HepG2 (cell line): ENCODE results near the gene PSD. TPM values are rescaled to one million over a fixed set of nuclear protein-coding genes. Genes with fewer than 3 reads are reported as not detected.

Experiments
- CC2D1A ChIP-seq: sonication (generic); formaldehyde crosslinking; IDR thresholded peaks from 2 replicates; pipeline ENCODE4 v1.8.1; 2023; ENCODE audit warnings: mild to moderate bottlenecking, missing genetic modification reagents
- CEBPG ChIP-seq: IDR thresholded peaks from 2 replicates; pipeline ENCODE4 v1.6.1; 2016
- CENPT ChIP-seq: sonication (generic); formaldehyde crosslinking; IDR thresholded peaks from 2 replicates; pipeline ENCODE4 v1.8.0; 2022; ENCODE audit warnings: low read depth, mild to moderate bottlenecking, moderate library complexity, missing genetic modification reagents
- HDAC2 ChIP-seq: sonication (generic); formaldehyde crosslinking; IDR thresholded peaks from 2 replicates; pipeline ENCODE4 v1.4.0; 2020; ENCODE audit warnings: missing genetic modification reagents
- HMG20A ChIP-seq: IDR thresholded peaks from 2 replicates; pipeline ENCODE4 v1.6.1; 2016; ENCODE audit warnings: borderline replicate concordance
- NAIF1 ChIP-seq: sonication (generic); formaldehyde crosslinking; IDR thresholded peaks from 2 replicates; pipeline ENCODE4 v1.5.0; 2020; ENCODE audit warnings: mild to moderate bottlenecking, missing genetic modification reagents, borderline replicate concordance
- NCOR1 ChIP-seq: fragments of 200-600 bp; sonication (generic); IDR thresholded peaks from 2 replicates; pipeline ENCODE4 v1.7.0; 2017; ENCODE audit warnings: antibody characterized with exemption, low read length, borderline replicate concordance
- NKX3-1 ChIP-seq: sonication (generic); formaldehyde crosslinking; IDR thresholded peaks from 2 replicates; pipeline ENCODE4 v1.5.0; 2020; ENCODE audit warnings: missing genetic modification reagents
- SRSF1 ChIP-seq: fragments of 200-400 bp; formaldehyde crosslinking; optimal IDR thresholded peaks from 2 replicates; pipeline ENCODE3; 2017; ENCODE audit warnings: mild to moderate bottlenecking, low read depth, low read length, moderate library complexity
- ZFP82 ChIP-seq: sonication (generic); formaldehyde crosslinking; IDR thresholded peaks from 2 replicates; pipeline ENCODE4 v1.5.1; 2020; ENCODE audit warnings: mild to moderate bottlenecking, missing genetic modification reagents, borderline replicate concordance
- ZMAT3 ChIP-seq: sonication (generic); formaldehyde crosslinking; conservative IDR thresholded peaks from 2 replicates; pipeline ENCODE4 v1.7.0; 2021; ENCODE audit warnings: missing genetic modification reagents
- ZNF329 ChIP-seq: sonication (generic); formaldehyde crosslinking; IDR thresholded peaks from 2 replicates; pipeline ENCODE4 v1.9.0; 2021; ENCODE audit warnings: low read depth, mild to moderate bottlenecking, missing genetic modification reagents
- ZNF337 ChIP-seq: sonication (generic); formaldehyde crosslinking; IDR thresholded peaks from 2 replicates; pipeline ENCODE4 v1.5.1; 2020; ENCODE audit warnings: missing genetic modification reagents, low read depth, mild to moderate bottlenecking, borderline replicate concordance
- ZNF354B ChIP-seq: sonication (generic); formaldehyde crosslinking; IDR thresholded peaks from 2 replicates; pipeline ENCODE4 v1.8.0; 2022; ENCODE audit warnings: mild to moderate bottlenecking, missing genetic modification reagents
- polyA plus RNA-seq, 8 experiments: library from polyadenylated mRNA; depleted of rRNA in 3 of 8; stranded (reverse) in 7 of 8; unstranded in 1 of 8; fragments of >200 nt; fragmentation: Illumina TruSeq in 4 of 8; extraction: Trizol in 4 of 8; gene quantifications; 2 replicates each; pipeline versions ENCODE4 v1.2.1 to v1.2.3, GENCODE V29; 2011 to 2016; ENCODE audit warnings: low read depth in 4 of 8, missing spikeins in 1 of 8, mixed read lengths in 1 of 8; ENCODE audit not compliant: insufficient read depth in 1 of 8
- total RNA-seq, 5 experiments: library from RNA; depleted of rRNA; stranded (reverse); fragments of >200 nt; fragmentation: Illumina TruSeq; extraction: Trizol; gene quantifications; 2 replicates each; pipeline ENCODE4 v1.2.3, GENCODE V29; 2016; ENCODE audit warnings: low read depth in 1 of 5
- TF ChIP-seq, protein P1 (sequence below): sonication (generic); formaldehyde crosslinking; IDR thresholded peaks from 2 replicates; pipeline ENCODE4 v1.4.0; 2020; ENCODE audit warnings: mild to moderate bottlenecking, missing genetic modification reagents, borderline replicate concordance
- TF ChIP-seq, protein P2 (sequence below), 2 experiments: fragments of 450-650 bp in 1 of 2; sonication (generic) in 1 of 2; formaldehyde crosslinking in 1 of 2; IDR thresholded peaks; 2 replicates each; pipeline versions ENCODE4 v1.6.1 to v1.8.0; 2016 to 2022; ENCODE audit warnings: antibody characterized with exemption in 1 of 2, mild to moderate bottlenecking in 1 of 2, missing genetic modification reagents in 1 of 2
- TF ChIP-seq, protein P3 (sequence below): sonication (generic); formaldehyde crosslinking; IDR thresholded peaks from 2 replicates; pipeline ENCODE4 v1.5.0; 2020; ENCODE audit warnings: missing genetic modification reagents

PSD gene
- total and polyA plus RNA-seq, 2 of the 13 experiments (the other 11 are each of a cell fraction or from before 2014, with no cell fraction given), result 0.35 to 0.58 TPM

DNA sequence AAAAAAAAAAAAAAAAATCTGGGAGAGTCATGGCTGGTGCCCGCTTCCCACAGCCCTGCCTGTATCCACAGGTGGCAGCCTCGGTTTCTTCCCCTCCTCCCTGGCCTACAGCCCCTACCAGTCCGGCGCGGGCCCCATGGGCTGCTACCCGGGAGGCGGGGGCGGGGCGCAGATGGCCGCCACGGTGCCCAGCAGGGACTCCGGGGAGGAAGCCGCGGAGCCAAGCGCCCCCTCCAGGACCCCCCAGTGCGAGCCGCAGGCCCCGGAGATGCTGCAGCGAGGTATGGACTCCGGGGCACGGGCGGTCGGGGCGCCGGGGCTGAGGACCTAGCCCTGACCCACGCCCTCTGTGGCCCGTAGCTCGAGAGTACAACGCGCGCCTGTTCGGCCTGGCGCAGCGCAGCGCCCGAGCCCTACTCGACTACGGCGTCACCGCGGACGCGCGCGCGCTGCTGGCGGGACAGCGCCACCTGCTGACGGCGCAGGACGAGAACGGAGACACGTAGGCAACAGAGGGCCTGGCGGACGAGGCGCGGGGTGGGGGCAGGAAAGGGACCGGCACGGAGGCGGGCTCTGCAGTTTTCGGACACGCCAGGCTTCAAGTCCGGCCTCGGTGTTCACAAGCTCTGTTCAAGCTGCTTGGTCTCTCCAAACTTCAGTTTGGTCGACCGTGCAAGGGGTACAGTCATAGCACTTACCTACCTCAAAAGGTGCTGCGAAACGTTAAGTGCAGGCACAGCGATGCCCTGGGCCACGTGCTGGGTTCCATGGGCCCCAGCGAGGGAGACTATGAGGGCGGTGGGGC lies 19.2 kb downstream of the PSD start (continued):
- TF ChIP-seq ZNF354B (CRISPR knock-in tag) (no peak), ZNF329 (CRISPR knock-in tag) (no peak; the same call in 1 of the 2 replicates), HMG20A (CRISPR knock-in tag) (peak; percentile 44; the same call in 1 of the 2 replicates), HDAC2 (CRISPR knock-in tag) (peak; percentile 82), NKX3-1 (no peak), NAIF1 (CRISPR knock-in tag) (peak; percentile 84; the same call in 1 of the 2 replicates), CENPT (CRISPR knock-in tag) (peak; percentile 33; the same call in 1 of the 2 replicates), SRSF1 (no peak), ZNF337 (CRISPR knock-in tag) (0 out of 2 replicates have a peak, but pooled peaks have one; percentile 47), NCOR1 (no peak), ZMAT3 (CRISPR knock-in tag) (no peak; the same call in 1 of the 2 replicates), CEBPG (CRISPR knock-in tag) (peak; percentile 44; the same call in 1 of the 2 replicates), CC2D1A (no peak), ZFP82 (CRISPR knock-in tag) (no peak)
- TF ChIP-seq, protein P1, sequence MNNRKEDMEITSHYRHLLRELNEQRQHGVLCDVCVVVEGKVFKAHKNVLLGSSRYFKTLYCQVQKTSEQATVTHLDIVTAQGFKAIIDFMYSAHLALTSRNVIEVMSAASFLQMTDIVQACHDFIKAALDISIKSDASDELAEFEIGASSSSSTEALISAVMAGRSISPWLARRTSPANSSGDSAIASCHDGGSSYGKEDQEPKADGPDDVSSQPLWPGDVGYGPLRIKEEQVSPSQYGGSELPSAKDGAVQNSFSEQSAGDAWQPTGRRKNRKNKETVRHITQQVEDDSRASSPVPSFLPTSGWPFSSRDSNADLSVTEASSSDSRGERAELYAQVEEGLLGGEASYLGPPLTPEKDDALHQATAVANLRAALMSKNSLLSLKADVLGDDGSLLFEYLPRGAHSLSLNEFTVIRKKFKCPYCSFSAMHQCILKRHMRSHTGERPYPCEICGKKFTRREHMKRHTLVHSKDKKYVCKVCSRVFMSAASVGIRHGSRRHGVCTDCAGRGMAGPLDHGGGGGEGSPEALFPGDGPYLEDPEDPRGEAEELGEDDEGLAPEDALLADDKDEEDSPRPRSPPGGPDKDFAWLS, result no peak
- TF ChIP-seq, protein P2, sequence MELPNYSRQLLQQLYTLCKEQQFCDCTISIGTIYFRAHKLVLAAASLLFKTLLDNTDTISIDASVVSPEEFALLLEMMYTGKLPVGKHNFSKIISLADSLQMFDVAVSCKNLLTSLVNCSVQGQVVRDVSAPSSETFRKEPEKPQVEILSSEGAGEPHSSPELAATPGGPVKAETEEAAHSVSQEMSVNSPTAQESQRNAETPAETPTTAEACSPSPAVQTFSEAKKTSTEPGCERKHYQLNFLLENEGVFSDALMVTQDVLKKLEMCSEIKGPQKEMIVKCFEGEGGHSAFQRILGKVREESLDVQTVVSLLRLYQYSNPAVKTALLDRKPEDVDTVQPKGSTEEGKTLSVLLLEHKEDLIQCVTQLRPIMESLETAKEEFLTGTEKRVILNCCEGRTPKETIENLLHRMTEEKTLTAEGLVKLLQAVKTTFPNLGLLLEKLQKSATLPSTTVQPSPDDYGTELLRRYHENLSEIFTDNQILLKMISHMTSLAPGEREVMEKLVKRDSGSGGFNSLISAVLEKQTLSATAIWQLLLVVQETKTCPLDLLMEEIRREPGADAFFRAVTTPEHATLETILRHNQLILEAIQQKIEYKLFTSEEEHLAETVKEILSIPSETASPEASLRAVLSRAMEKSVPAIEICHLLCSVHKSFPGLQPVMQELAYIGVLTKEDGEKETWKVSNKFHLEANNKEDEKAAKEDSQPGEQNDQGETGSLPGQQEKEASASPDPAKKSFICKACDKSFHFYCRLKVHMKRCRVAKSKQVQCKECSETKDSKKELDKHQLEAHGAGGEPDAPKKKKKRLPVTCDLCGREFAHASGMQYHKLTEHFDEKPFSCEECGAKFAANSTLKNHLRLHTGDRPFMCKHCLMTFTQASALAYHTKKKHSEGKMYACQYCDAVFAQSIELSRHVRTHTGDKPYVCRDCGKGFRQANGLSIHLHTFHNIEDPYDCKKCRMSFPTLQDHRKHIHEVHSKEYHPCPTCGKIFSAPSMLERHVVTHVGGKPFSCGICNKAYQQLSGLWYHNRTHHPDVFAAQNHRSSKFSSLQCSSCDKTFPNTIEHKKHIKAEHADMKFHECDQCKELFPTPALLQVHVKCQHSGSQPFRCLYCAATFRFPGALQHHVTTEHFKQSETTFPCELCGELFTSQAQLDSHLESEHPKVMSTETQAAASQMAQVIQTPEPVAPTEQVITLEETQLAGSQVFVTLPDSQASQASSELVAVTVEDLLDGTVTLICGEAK (IDR thresholded peaks at IDR 0.05), result no peak
- TF ChIP-seq, protein P2 (CRISPR knock-in tag; IDR thresholded peaks at IDR 0.05), result peak; percentile 79
- TF ChIP-seq, protein P3, sequence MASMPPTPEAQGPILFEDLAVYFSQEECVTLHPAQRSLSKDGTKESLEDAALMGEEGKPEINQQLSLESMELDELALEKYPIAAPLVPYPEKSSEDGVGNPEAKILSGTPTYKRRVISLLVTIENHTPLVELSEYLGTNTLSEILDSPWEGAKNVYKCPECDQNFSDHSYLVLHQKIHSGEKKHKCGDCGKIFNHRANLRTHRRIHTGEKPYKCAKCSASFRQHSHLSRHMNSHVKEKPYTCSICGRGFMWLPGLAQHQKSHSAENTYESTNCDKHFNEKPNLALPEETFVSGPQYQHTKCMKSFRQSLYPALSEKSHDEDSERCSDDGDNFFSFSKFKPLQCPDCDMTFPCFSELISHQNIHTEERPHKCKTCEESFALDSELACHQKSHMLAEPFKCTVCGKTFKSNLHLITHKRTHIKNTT (CRISPR knock-in tag), result no peak
